Measurements from ENCODE around the gene ARHGAP26.

Gene ARHGAP26

GRCh38 chr5:143025376-143025775, 255.2 kb downstream of the ARHGAP26 start:
- no peak for DNase-seq

GRCh38 chr5:143025971-143026370, 255.8 kb downstream of the ARHGAP26 start:
- DNase-seq = no peak

GRCh38 chr5:143026380-143026779, 256.2 kb downstream of the ARHGAP26 start:
- no peak for DNase-seq

- no peak for DNase-seq
Observed at GRCh38 chr5:143029293-143029692, 259.1 kb downstream of the ARHGAP26 start.

- no peak for DNase-seq
Observed at GRCh38 chr5:143030349-143030748, 260.2 kb downstream of the ARHGAP26 start.

- DNase-seq = no peak
Observed at GRCh38 chr5:143031781-143032580, 261.8 kb downstream of the ARHGAP26 start.

GRCh38 chr5:143032581-143032836, 262.3 kb downstream of the ARHGAP26 start:
- no peak for DNase-seq

- DNase-seq = peak; percentile 94
Observed at GRCh38 chr5:143033535-143034250, 263.5 kb downstream of the ARHGAP26 start.

GRCh38 chr5:143036146-143036927, 266.2 kb downstream of the ARHGAP26 start:
- DNase-seq = no peak

- no peak for DNase-seq
Observed at GRCh38 chr5:143037071-143037470, 266.9 kb downstream of the ARHGAP26 start.

GRCh38 chr5:143037708-143038107, 267.5 kb downstream of the ARHGAP26 start:
- DNase-seq = no peak

- no peak for DNase-seq
Observed at GRCh38 chr5:143040622-143041021, 270.4 kb downstream of the ARHGAP26 start.

- no peak for DNase-seq
Observed at GRCh38 chr5:143041461-143041860, 271.3 kb downstream of the ARHGAP26 start.

GRCh38 chr5:143041972-143042770, 272.0 kb downstream of the ARHGAP26 start:
- peak; percentile 34 for DNase-seq

- no peak for DNase-seq
Observed at GRCh38 chr5:143044265-143044664, 274.1 kb downstream of the ARHGAP26 start.

GRCh38 chr5:143045062-143045461, 274.9 kb downstream of the ARHGAP26 start:
- DNase-seq = no peak

- no peak for DNase-seq
Observed at GRCh38 chr5:143046314-143046713, 276.1 kb downstream of the ARHGAP26 start.

- no peak for DNase-seq
Observed at GRCh38 chr5:143047091-143047490, 276.9 kb downstream of the ARHGAP26 start.

- no peak for DNase-seq
Observed at GRCh38 chr5:143050183-143050582, 280.0 kb downstream of the ARHGAP26 start.

- peak; percentile 49 for DNase-seq
Observed at GRCh38 chr5:143051244-143052058, 281.3 kb downstream of the ARHGAP26 start.

- no peak for DNase-seq
Observed at GRCh38 chr5:143052967-143053682, 282.9 kb downstream of the ARHGAP26 start.

Measured in NCI-H226 (cell line).